ENCODE data around the gene ADAM22. TPM values are rescaled to one million over a fixed set of nuclear protein-coding genes. Genes with fewer than 3 reads are reported as not detected.

The ADAM22 gene
- total and polyA plus RNA-seq, 2 donors (not counting 1 experiment from before 2014, with no cell fraction given), result 0.18 to 0.66 TPM

DNA sequence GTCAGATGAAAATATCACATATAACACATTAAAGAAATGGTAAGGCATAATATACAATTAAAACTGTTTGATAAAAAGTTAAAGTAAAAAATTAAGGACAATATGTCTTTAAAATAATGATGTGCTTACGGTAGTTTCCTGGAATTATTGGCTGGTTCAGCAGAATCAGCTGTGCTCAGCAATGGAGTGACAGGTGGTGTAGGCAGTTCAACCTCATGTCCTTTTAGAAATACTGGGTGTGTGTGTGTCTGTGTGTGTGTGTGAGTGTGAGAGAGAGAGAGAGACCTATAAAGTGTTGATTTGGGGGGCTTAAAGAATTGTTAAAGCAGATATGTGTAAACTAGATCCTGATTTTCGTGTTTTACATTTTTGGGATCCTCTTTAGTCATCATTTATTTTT is 141.2 kb downstream of the ADAM22 start:
- Histone ChIP-seq H3K36me3 (ENCODE audit: control insufficient read depth, insufficient read depth, low read length) (no peaks in the 10 kb centered on the region), H3K4me1 (ENCODE audit: control insufficient read depth, extremely low read depth, insufficient read depth, low read length) (no peaks in the 10 kb centered on the region), H3K79me2 (ENCODE audit: control insufficient read depth, insufficient read depth, low read length) (no peaks in the 10 kb centered on the region), H3K27ac (ENCODE audit: insufficient read depth, low read length) (no peak overlapping the region), H3K27me3 (ENCODE audit: control insufficient read depth, insufficient read depth, low read length) (no peaks in the 10 kb centered on the region), H3K9me3 (ENCODE audit: control insufficient read depth, insufficient read depth, low read depth, low read length) (no peaks in the 10 kb centered on the region), H4K20me1 (ENCODE audit: control insufficient read depth, extremely low read depth, insufficient read depth, low read length) (no peaks in the 10 kb centered on the region), H2AFZ (ENCODE audit: low read length) (no peak overlapping the region), H3K4me3 (replicated peaks in 1 of 4; ENCODE audit: control extremely low read depth in 1 of 4, insufficient read depth in 1 of 4, low read depth in 3 of 4, low read length in 4 of 4) (no peak overlapping the region), H3K4me2 (ENCODE audit: extremely low read depth, insufficient read depth, low read length) (no peak overlapping the region), H3K9ac (ENCODE audit: insufficient read depth, low read length) (no peak overlapping the region)
- no peak for DNase-seq (ENCODE audit: low read depth in 2 of 2)
- no peak for TF ChIP-seq CTCF (conservative IDR thresholded peaks at IDR 0.05 in 1 of 2, IDR thresholded peaks at IDR 0.05 in 1 of 2; ENCODE audit: low read depth in 1 of 2, low read length in 2 of 2)
- no peak for TF ChIP-seq EZH2 (IDR thresholded peaks at IDR 0.05; ENCODE audit: low read length, missing control alignments)

DNA sequence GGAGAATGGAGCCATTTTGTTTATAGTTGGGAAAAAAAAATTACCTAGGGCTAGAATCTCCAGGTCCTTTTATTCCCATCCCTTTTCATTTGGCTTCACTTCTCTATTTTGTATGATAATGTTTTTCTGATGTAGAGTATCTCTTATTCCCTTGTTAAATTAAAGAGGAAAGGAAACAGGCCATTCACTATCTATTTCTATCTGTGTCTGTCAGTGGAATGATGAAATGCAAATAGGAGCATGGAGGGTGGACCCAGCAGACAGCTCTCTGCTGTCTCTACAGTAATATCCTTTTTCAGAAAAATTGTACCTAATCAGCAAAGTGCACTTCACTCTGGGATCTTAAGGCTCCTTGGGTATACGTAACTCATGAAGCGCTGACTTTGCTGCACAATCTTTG is 149.8 kb downstream of the ADAM22 start:
- TF ChIP-seq EZH2 (IDR thresholded peaks at IDR 0.05; ENCODE audit: low read length, missing control alignments) (no peak), CTCF (conservative IDR thresholded peaks at IDR 0.05 in 1 of 2, IDR thresholded peaks at IDR 0.05 in 1 of 2; ENCODE audit: low read depth in 1 of 2, low read length in 2 of 2) (no peak)
- Histone ChIP-seq H3K79me2 (ENCODE audit: control insufficient read depth, insufficient read depth, low read length) (no peaks in the 10 kb centered on the region), H3K9ac (ENCODE audit: insufficient read depth, low read length) (no peak overlapping the region), H3K27ac (ENCODE audit: insufficient read depth, low read length) (no peak overlapping the region), H2AFZ (ENCODE audit: low read length) (no peak overlapping the region), H3K4me2 (ENCODE audit: extremely low read depth, insufficient read depth, low read length) (no peak overlapping the region), H3K9me3 (ENCODE audit: control insufficient read depth, insufficient read depth, low read depth, low read length) (no peaks in the 10 kb centered on the region), H3K36me3 (ENCODE audit: control insufficient read depth, insufficient read depth, low read length) (no peaks in the 10 kb centered on the region), H3K4me3 (replicated peaks in 1 of 4; ENCODE audit: control extremely low read depth in 1 of 4, insufficient read depth in 1 of 4, low read depth in 3 of 4, low read length in 4 of 4) (no peak overlapping the region), H3K4me1 (ENCODE audit: control insufficient read depth, extremely low read depth, insufficient read depth, low read length) (no peaks in the 10 kb centered on the region), H3K27me3 (ENCODE audit: control insufficient read depth, insufficient read depth, low read length) (no peaks in the 10 kb centered on the region), H4K20me1 (ENCODE audit: control insufficient read depth, extremely low read depth, insufficient read depth, low read length) (no peaks in the 10 kb centered on the region)
- DNase-seq (ENCODE audit: low read depth in 2 of 2), result no peak

DNA sequence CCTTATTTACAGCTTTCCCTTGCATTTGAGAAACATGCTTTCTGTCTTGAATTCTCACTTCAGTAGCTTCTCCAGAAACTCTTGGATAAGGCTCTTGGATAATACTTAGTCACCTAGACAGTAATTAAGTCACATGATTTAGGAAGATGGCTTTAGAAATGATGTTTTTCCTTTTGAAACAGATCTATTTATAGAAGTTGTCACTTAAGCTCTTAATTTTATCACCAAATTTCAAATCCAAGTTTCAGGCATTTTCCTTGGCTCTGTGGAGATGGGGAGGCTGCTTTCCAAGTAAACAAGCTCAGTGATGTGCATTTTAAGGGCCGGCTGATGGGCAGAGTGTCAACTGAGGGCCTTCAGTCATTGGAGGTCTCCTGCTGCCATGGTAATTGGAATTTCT is 155.5 kb downstream of the ADAM22 start:
- Histone ChIP-seq H3K4me1 (ENCODE audit: control insufficient read depth, extremely low read depth, insufficient read depth, low read length) (no peaks in the 10 kb centered on the region), H3K27ac (ENCODE audit: insufficient read depth, low read length) (no peak overlapping the region), H3K4me2 (ENCODE audit: extremely low read depth, insufficient read depth, low read length) (no peak overlapping the region), H3K4me3 (replicated peaks in 1 of 4; ENCODE audit: control extremely low read depth in 1 of 4, insufficient read depth in 1 of 4, low read depth in 3 of 4, low read length in 4 of 4) (no peak overlapping the region), H3K9ac (ENCODE audit: insufficient read depth, low read length) (no peak overlapping the region), H3K36me3 (ENCODE audit: control insufficient read depth, insufficient read depth, low read length) (no peaks in the 10 kb centered on the region), H3K9me3 (ENCODE audit: control insufficient read depth, insufficient read depth, low read depth, low read length) (no peaks in the 10 kb centered on the region), H4K20me1 (ENCODE audit: control insufficient read depth, extremely low read depth, insufficient read depth, low read length) (no peaks in the 10 kb centered on the region), H3K79me2 (ENCODE audit: control insufficient read depth, insufficient read depth, low read length) (no peaks in the 10 kb centered on the region), H3K27me3 (ENCODE audit: control insufficient read depth, insufficient read depth, low read length) (no peaks in the 10 kb centered on the region), H2AFZ (ENCODE audit: low read length) (no peak overlapping the region)
- DNase-seq (ENCODE audit: low read depth in 2 of 2), result no peak
- TF ChIP-seq EZH2 (IDR thresholded peaks at IDR 0.05; ENCODE audit: low read length, missing control alignments), result no peak
- TF ChIP-seq CTCF (conservative IDR thresholded peaks at IDR 0.05 in 1 of 2, IDR thresholded peaks at IDR 0.05 in 1 of 2; ENCODE audit: low read depth in 1 of 2, low read length in 2 of 2), result no peak
